ENCODE measurements around the gene RHOA. TPM values are rescaled to one million over a fixed set of nuclear protein-coding genes. Genes with fewer than 3 reads are reported as not detected.
"Not testable (repeated sequence)": the region's sequence is repeated elsewhere in the genome, so short reads cannot be mapped to it uniquely, and the experiment has no call there.

The RHOA gene
- total RNA-seq, 3 donors from 2014 or later (not counting 1 experiment from before 2014, with no cell fraction given) = 342 to 372 (median 370) TPM

GRCh38 chr3:49358884-49359225 lies 52.9 kb downstream of the RHOA start:
- Mint-ChIP-seq H3K27me3 (ENCODE audit: low read depth in 2 of 2) (no peaks in the 10 kb centered on the region), H3K9me3 (no peaks in the 10 kb centered on the region), H3K27ac (peak overlapping the region; percentile 87 to 94), H3K4me3 (peak overlapping the region; percentile 93), H3K36me3 (peaks cover 6% of the 10 kb centered on the region), H3K4me1 (peaks cover 18 to 21% of the 10 kb centered on the region in 2 donors)
- H3K36me3 ChIP-seq (ENCODE audit: control insufficient read depth, insufficient read depth, low read length) = peaks cover 32% of the 10 kb centered on the region
- intact Hi-C loops (cut with micrococcal nuclease) = no loop called here
- H3K9me3 ChIP-seq (ENCODE audit: control insufficient read depth, insufficient read depth, low read length) = no peaks in the 10 kb centered on the region
- no peak for DNase-seq
- H3K4me1 ChIP-seq (ENCODE audit: control insufficient read depth, insufficient read depth, low read length) = peaks cover 21% of the 10 kb centered on the region
- peak overlapping the region; percentile 65 for H3K4me3 ChIP-seq (ENCODE audit: low read length)
- WGBS (ENCODE audit: insufficient coverage) = 50% methylated on average over 1 of the region's 3 CpGs
- peak overlapping the region; percentile 85 for H3K27ac ChIP-seq (ENCODE audit: low read length)
- TF ChIP-seq CTCF (IDR thresholded peaks at IDR 0.05) = no peak
- no peak for ATAC-seq
- no peaks in the 10 kb centered on the region for H3K27me3 ChIP-seq (ENCODE audit: control insufficient read depth, insufficient read depth, low read length)

- intact Hi-C loops (cut with micrococcal nuclease) = no loop called here
- Histone ChIP-seq H3K4me1 (ENCODE audit: control insufficient read depth, insufficient read depth, low read length) (peaks cover 21% of the 10 kb centered on the region), H3K27me3 (ENCODE audit: control insufficient read depth, insufficient read depth, low read length) (no peaks in the 10 kb centered on the region), H3K9me3 (ENCODE audit: control insufficient read depth, insufficient read depth, low read length) (no peaks in the 10 kb centered on the region), H3K36me3 (ENCODE audit: control insufficient read depth, insufficient read depth, low read length) (peaks cover 30% of the 10 kb centered on the region), H3K27ac (ENCODE audit: low read length) (peak within 1 kb of the TSS; percentile 85), H3K4me3 (ENCODE audit: low read length) (peak within 1 kb of the TSS; percentile 65)
- no peaks in the 10 kb centered on the region for H3K27me3 Mint-ChIP-seq (ENCODE audit: low read depth in 2 of 2)
- peaks cover 18 to 21% of the 10 kb centered on the region in 2 donors for H3K4me1 Mint-ChIP-seq
- peak; percentile 66 to 83 for DNase-seq
- peaks cover 6% of the 10 kb centered on the region for H3K36me3 Mint-ChIP-seq
- TF ChIP-seq CTCF (IDR thresholded peaks at IDR 0.05) = no peak
- peak within 1 kb of the TSS; percentile 87 to 94 for H3K27ac Mint-ChIP-seq
- peak; percentile 81 to 87 (median 86) for ATAC-seq
- 3% methylated on average over 46 of the region's 46 CpGs for WGBS (ENCODE audit: insufficient coverage)
- H3K9me3 Mint-ChIP-seq = no peaks in the 10 kb centered on the region
- peak within 1 kb of the TSS; percentile 93 for H3K4me3 Mint-ChIP-seq
Observed at GRCh38 chr3:49358217-49358883, 53.4 kb downstream of the RHOA start, which contains the start of gene GPX1. GPX1 (minus strand) TSS chr3:49358353; CDS start chr3:49358278, 75 bp downstream.

GRCh38 chr3:49357443-49358216 lies 54.1 kb downstream of the RHOA start:
- peak; percentile 33 to 62 for DNase-seq
- 1% methylated on average over 63 of the region's 63 CpGs for WGBS (ENCODE audit: insufficient coverage)
- H3K4me1 ChIP-seq (ENCODE audit: control insufficient read depth, insufficient read depth, low read length) = peaks cover 24% of the 10 kb centered on the region

GRCh38 chr3:49357095-49357442 lies 54.7 kb downstream of the RHOA start:
- Mint-ChIP-seq H3K4me1 (peaks cover 14 to 21% of the 10 kb centered on the region in 2 donors), H3K4me3 (peak overlapping the region; percentile 93), H3K27ac (peak overlapping the region; percentile 87 to 94)
- H3K9me3 Mint-ChIP-seq; H3K36me3 Mint-ChIP-seq; H3K9me3 ChIP-seq (ENCODE audit: control insufficient read depth, insufficient read depth, low read length); H3K27me3 Mint-ChIP-seq (ENCODE audit: low read depth in 2 of 2); intact Hi-C loops (cut with micrococcal nuclease); H3K27me3 ChIP-seq (ENCODE audit: control insufficient read depth, insufficient read depth, low read length): not testable (repeated sequence)
- H3K27ac ChIP-seq (ENCODE audit: low read length) = peak overlapping the region; percentile 85
- WGBS (ENCODE audit: insufficient coverage) = 14% methylated on average over 4 of the region's 10 CpGs
- H3K4me3 ChIP-seq (ENCODE audit: low read length) = peak overlapping the region; percentile 65
- peak in 2 of 3 donors; percentile 22 to 27 for ATAC-seq
- peaks cover 21% of the 10 kb centered on the region for H3K36me3 ChIP-seq (ENCODE audit: control insufficient read depth, insufficient read depth, low read length)
- DNase-seq = peak in 1 of 2 donors; percentile 60
- peaks cover 30% of the 10 kb centered on the region for H3K4me1 ChIP-seq (ENCODE audit: control insufficient read depth, insufficient read depth, low read length)

More at GRCh38 chr3:49357443-49358216, 54.1 kb downstream of the RHOA start:
- peak; percentile 46 to 67 (median 47) for ATAC-seq
- H3K27me3 Mint-ChIP-seq (ENCODE audit: low read depth in 2 of 2); H3K27me3 ChIP-seq (ENCODE audit: control insufficient read depth, insufficient read depth, low read length); H3K9me3 Mint-ChIP-seq; intact Hi-C loops (cut with micrococcal nuclease); H3K9me3 ChIP-seq (ENCODE audit: control insufficient read depth, insufficient read depth, low read length); H3K36me3 Mint-ChIP-seq: not testable (repeated sequence)
- Histone ChIP-seq H3K27ac (ENCODE audit: low read length) (peak overlapping the region; percentile 85), H3K4me3 (ENCODE audit: low read length) (peak overlapping the region; percentile 65), H3K36me3 (ENCODE audit: control insufficient read depth, insufficient read depth, low read length) (peaks cover 26% of the 10 kb centered on the region)
- Mint-ChIP-seq H3K4me1 (peaks cover 17 to 21% of the 10 kb centered on the region in 2 donors), H3K4me3 (peak overlapping the region; percentile 93), H3K27ac (peak overlapping the region; percentile 87 to 94)
